ENCODE results near the gene FBXO48. TPM values are rescaled to one million over a fixed set of nuclear protein-coding genes. Genes with fewer than 3 reads are reported as not detected.
A peak's percentile ranks its signal among the peaks of the same experiment; 100 is the strongest.

Gene FBXO48
- 0.13 and 0.25 TPM in 2 replicates for total RNA-seq

GRCh38 chr2:68467077-68467960 is at the start of gene FBXO48, which contains the start of gene APLF:
TSS of gene FBXO48 (minus strand) at chr2:68467294. CDS start at chr2:68465145, 2,149 bp downstream.
TSS of gene APLF (plus strand) at chr2:68467585. CDS start at chr2:68467732, 147 bp downstream.
- peak; percentile 98 to 99 for DNase-seq (ENCODE audit: low read depth in 2 of 2)

GRCh38 chr2:68516051-68516955 is 49.2 kb upstream of the FBXO48 start:
- DNase-seq (ENCODE audit: low read depth in 2 of 2) = no peak

- DNase-seq (ENCODE audit: low read depth in 2 of 2) = no peak
Measured at GRCh38 chr2:68514316-68514929, 47.3 kb upstream of the FBXO48 start.

- no peak for DNase-seq (ENCODE audit: low read depth in 2 of 2)
Measured at GRCh38 chr2:68512966-68513365, 45.9 kb upstream of the FBXO48 start.

GRCh38 chr2:68512326-68512725 is 45.2 kb upstream of the FBXO48 start:
- no peak for DNase-seq (ENCODE audit: low read depth in 2 of 2)

- no peak for DNase-seq (ENCODE audit: low read depth in 2 of 2)
Measured at GRCh38 chr2:68506170-68506569, 39.1 kb upstream of the FBXO48 start.

GRCh38 chr2:68505603-68506159 is 38.6 kb upstream of the FBXO48 start:
- no peak for DNase-seq (ENCODE audit: low read depth in 2 of 2)

- DNase-seq (ENCODE audit: low read depth in 2 of 2) = no peak
Measured at GRCh38 chr2:68501768-68502167, 34.7 kb upstream of the FBXO48 start.

GRCh38 chr2:68500649-68501048 is 33.6 kb upstream of the FBXO48 start:
- no peak for DNase-seq (ENCODE audit: low read depth in 2 of 2)

GRCh38 chr2:68499133-68499532 is 32.0 kb upstream of the FBXO48 start:
- DNase-seq (ENCODE audit: low read depth in 2 of 2) = no peak

GRCh38 chr2:68491582-68491981 is 24.5 kb upstream of the FBXO48 start:
- DNase-seq (ENCODE audit: low read depth in 2 of 2) = no peak

GRCh38 chr2:68489282-68489681 is 22.2 kb upstream of the FBXO48 start:
- DNase-seq (ENCODE audit: low read depth in 2 of 2) = no peak

- peak in 1 of 2 donors; percentile 24 for DNase-seq (ENCODE audit: low read depth in 2 of 2)
Measured at GRCh38 chr2:68488605-68489004, 21.5 kb upstream of the FBXO48 start.

- peak in 1 of 2 donors; percentile 31 for DNase-seq (ENCODE audit: low read depth in 2 of 2)
Measured at GRCh38 chr2:68487773-68488355, 20.8 kb upstream of the FBXO48 start.

- DNase-seq (ENCODE audit: low read depth in 2 of 2) = no peak
Measured at GRCh38 chr2:68483011-68483410, 15.9 kb upstream of the FBXO48 start.

- no peak for DNase-seq (ENCODE audit: low read depth in 2 of 2)
Measured at GRCh38 chr2:68482296-68482820, 15.3 kb upstream of the FBXO48 start.

GRCh38 chr2:68478688-68479087 is 11.6 kb upstream of the FBXO48 start:
- no peak for DNase-seq (ENCODE audit: low read depth in 2 of 2)

- DNase-seq (ENCODE audit: low read depth in 2 of 2) = no peak
Measured at GRCh38 chr2:68476454-68476853, 9.4 kb upstream of the FBXO48 start.

- no peak for DNase-seq (ENCODE audit: low read depth in 2 of 2)
Measured at GRCh38 chr2:68475576-68475975, 8.5 kb upstream of the FBXO48 start.

GRCh38 chr2:68475110-68475509 is 8.0 kb upstream of the FBXO48 start:
- DNase-seq (ENCODE audit: low read depth in 2 of 2) = no peak
